C4-2B (cell line): ENCODE results near the gene EPN2.

ENCODE experiments used
- H3K27ac ChIP-seq: fragments of 450-650 bp; 2 replicates; pipeline ENCODE4 v1.5.1; 2017
- ZFX ChIP-seq: fragments of 450-650 bp; IDR thresholded peaks from 2 replicates; pipeline ENCODE4 v1.6.1; 2017
- TF ChIP-seq, protein P1 (sequence below): fragments of 450-650 bp; conservative IDR thresholded peaks from 2 replicates; pipeline ENCODE4 v1.5.1; 2017; ENCODE audit warnings: mild to moderate bottlenecking

EPN2 gene

DNA sequence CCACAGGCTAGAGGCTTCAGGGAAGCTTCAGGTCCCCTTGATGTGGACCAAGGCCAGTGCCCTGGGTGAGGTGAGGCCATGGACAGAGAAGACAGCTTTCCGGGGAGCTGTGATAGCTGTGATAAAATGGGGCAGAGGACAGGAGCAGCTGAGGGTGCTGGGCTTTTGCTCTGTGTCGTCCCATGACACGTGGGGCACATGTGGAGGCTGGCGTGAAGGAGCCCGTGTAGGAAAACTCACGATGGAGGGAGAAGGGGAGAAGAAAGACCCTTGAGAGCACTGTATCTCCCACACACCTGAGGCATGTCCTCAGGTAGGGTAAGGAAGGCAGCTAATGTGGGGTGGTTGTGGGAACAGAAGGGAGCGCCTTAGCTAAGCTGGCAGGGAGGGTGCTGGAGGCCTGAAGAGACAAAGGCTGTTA, 104.1 kb downstream of the EPN2 start:
- H3K27ac ChIP-seq = no peak overlapping the region
- TF ChIP-seq, protein P1, sequence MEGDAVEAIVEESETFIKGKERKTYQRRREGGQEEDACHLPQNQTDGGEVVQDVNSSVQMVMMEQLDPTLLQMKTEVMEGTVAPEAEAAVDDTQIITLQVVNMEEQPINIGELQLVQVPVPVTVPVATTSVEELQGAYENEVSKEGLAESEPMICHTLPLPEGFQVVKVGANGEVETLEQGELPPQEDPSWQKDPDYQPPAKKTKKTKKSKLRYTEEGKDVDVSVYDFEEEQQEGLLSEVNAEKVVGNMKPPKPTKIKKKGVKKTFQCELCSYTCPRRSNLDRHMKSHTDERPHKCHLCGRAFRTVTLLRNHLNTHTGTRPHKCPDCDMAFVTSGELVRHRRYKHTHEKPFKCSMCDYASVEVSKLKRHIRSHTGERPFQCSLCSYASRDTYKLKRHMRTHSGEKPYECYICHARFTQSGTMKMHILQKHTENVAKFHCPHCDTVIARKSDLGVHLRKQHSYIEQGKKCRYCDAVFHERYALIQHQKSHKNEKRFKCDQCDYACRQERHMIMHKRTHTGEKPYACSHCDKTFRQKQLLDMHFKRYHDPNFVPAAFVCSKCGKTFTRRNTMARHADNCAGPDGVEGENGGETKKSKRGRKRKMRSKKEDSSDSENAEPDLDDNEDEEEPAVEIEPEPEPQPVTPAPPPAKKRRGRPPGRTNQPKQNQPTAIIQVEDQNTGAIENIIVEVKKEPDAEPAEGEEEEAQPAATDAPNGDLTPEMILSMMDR = no peak
- no peak for TF ChIP-seq ZFX

DNA sequence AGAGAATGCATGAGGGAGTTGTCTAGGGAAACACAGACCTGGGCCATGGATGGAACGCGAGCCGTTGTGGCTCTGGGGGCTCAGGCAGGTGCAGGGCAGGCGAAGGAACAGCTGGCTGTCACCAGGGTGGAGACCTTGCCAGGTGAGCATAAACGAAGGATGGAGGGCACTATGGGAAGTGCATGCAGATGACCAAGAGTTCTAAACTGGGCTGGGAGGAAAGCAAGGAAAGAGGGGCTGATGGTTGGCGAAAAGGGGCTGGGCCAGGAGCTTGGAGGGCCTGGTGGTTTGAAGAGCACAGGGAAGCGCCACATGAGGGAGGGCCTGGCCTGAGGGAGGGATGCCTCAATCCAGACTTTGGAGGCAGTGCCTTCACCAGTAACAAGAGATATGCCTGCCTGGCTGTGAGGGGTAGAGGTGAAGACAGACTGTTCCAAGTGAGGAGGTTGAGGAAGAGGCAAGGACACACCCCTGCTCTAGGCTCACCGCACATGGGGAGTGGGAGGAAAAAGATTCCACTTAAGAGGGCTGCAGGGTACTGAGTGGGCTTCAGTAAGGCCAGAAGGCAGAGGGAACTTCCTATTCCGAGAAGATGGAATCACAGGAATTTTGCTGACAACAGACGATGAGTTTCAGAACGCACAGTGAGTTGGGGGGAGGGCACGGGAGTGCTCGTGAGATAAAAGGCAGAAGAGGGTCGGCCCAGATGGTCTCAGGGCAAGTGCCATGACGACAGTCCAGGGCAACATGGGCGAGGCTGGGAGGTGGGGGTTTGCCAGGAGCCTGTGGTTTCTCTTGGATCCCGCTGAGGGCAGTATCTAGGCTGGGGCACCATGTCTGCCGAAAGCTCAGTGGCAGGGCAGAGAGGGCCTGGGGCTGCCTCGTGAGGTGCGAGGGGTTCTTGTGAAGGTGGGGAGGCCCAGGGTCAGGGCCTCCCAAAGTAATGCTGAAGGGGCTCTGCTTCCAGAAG, 104.8 kb downstream of the EPN2 start:
- no peak overlapping the region for H3K27ac ChIP-seq

GRCh38 chr17:19342611-19343255, 105.6 kb downstream of the EPN2 start:
- TF ChIP-seq, protein P1 = no peak
- no peak for TF ChIP-seq ZFX
- no peak overlapping the region for H3K27ac ChIP-seq

More for the DNA sequence above, 104.8 kb downstream of the EPN2 start:
- TF ChIP-seq, protein P1 = no peak

- TF ChIP-seq ZFX = no peak
- TF ChIP-seq, protein P1 = no peak
- no peak overlapping the region for H3K27ac ChIP-seq
Measured at GRCh38 chr17:19343256-19343630, 106.1 kb downstream of the EPN2 start.

- TF ChIP-seq, protein P1 = no peak
- no peak for TF ChIP-seq ZFX
- H3K27ac ChIP-seq = no peak overlapping the region
Measured at GRCh38 chr17:19343671-19344151, 106.5 kb downstream of the EPN2 start.

DNA sequence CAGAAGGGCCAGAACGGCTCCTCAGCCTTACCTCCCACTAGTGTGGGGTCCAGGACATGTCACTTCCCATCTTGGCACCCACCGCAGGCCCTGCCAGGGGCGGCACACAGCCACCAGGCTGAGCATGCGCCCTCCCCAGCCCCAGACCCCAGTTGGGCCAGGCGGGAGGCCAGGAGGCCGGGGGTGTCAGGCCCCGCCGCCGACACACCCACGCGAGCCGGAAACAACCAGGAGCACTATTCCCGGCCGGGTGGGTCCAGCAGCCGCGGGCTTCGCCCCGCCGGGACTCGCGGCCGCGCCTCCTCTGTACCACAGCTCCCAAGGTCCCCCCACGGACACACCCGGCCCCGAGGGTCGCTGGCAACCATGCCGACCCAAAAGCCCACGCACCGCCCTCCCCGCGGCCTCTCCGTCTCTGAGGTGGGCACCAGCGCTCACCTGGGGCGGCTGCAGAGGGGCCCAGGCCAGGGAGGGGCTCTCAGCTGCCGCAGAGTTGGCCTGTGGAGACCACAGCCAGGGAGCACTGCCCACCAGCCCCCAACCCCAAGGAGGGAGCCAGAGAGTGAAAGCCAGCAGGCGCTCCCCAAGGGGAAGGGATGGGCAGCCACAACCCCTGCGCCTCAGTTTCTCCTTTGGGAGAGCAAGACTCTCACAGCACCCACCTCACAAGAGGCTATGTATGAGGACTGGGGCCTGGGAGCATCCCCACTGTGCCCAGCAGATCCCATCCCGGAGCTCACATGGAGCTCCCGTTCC, 107.3 kb downstream of the EPN2 start:
- no peak for TF ChIP-seq ZFX
- TF ChIP-seq, protein P1 = no peak
- H3K27ac ChIP-seq = no peak overlapping the region
